Glutamatergic neuron (in vitro differentiated cells): ENCODE data around the gene CARD9. TPM values are rescaled to one million over a fixed set of nuclear protein-coding genes. Genes with fewer than 3 reads are reported as not detected.

Source experiments
- DNase-seq: peaks from one replicate; pipeline ENCODE4 v3.0.0; 2022
- H3K27ac Mint-ChIP-seq: one replicate; pipeline ENCODE4 v1.8.0; 2020; ENCODE audit warnings: mild to moderate bottlenecking, mixed read lengths, inconsistent platforms; ENCODE audit not compliant: unreplicated experiment
- H3K27me3 Mint-ChIP-seq: one replicate; pipeline ENCODE4 v1.8.0; 2020; ENCODE audit warnings: mild to moderate bottlenecking, moderate library complexity, mixed read lengths, inconsistent platforms; ENCODE audit not compliant: unreplicated experiment
- H3K36me3 Mint-ChIP-seq: one replicate; pipeline ENCODE4 v1.8.0; 2020; ENCODE audit warnings: mild to moderate bottlenecking, mixed read lengths, inconsistent platforms; ENCODE audit not compliant: unreplicated experiment
- H3K4me1 Mint-ChIP-seq: one replicate; pipeline ENCODE4 v1.8.0; 2020; ENCODE audit warnings: mild to moderate bottlenecking, low read depth, mixed read lengths, inconsistent platforms; ENCODE audit not compliant: unreplicated experiment
- H3K4me3 Mint-ChIP-seq: one replicate; pipeline ENCODE4 v1.8.0; 2020; ENCODE audit warnings: mild to moderate bottlenecking, mixed read lengths, inconsistent platforms; ENCODE audit not compliant: unreplicated experiment
- H3K9me3 Mint-ChIP-seq: one replicate; pipeline ENCODE4 v1.8.0; 2020; ENCODE audit warnings: mild to moderate bottlenecking, moderate library complexity, mixed read lengths, inconsistent platforms; ENCODE audit not compliant: unreplicated experiment
- total RNA-seq: library from RNA; stranded (reverse); fragmentation: NEBNext Ultra II Directional; extraction: Animal tissue kit (Norgen Biotek cat#: 25700); gene quantifications from one replicate; pipeline ENCODE4 v1.2.1, GENCODE V29; 2021; ENCODE audit not compliant: unreplicated experiment
- TF ChIP-seq, protein P1 (sequence below): fragments of 200-600 bp; sonication (generic); IDR thresholded peaks from one replicate; pipeline ENCODE4 v1.5.0; 2021; ENCODE audit not compliant: partially characterized antibody, unreplicated experiment

Gene CARD9
- total RNA-seq, 1 donor from 2014 or later, result 4.1 TPM

GRCh38 chr9:136397643-136398042 is 24.2 kb upstream of the CARD9 start:
- H3K4me3 Mint-ChIP-seq, result no peak overlapping the region
- H3K36me3 Mint-ChIP-seq, result no peaks in the 10 kb centered on the region
- peaks cover 5% of the 10 kb centered on the region for H3K9me3 Mint-ChIP-seq
- peaks cover 3% of the 10 kb centered on the region for H3K4me1 Mint-ChIP-seq
- peaks cover 10% of the 10 kb centered on the region for H3K27me3 Mint-ChIP-seq
- H3K27ac Mint-ChIP-seq, result no peak overlapping the region
- TF ChIP-seq, protein P1, sequence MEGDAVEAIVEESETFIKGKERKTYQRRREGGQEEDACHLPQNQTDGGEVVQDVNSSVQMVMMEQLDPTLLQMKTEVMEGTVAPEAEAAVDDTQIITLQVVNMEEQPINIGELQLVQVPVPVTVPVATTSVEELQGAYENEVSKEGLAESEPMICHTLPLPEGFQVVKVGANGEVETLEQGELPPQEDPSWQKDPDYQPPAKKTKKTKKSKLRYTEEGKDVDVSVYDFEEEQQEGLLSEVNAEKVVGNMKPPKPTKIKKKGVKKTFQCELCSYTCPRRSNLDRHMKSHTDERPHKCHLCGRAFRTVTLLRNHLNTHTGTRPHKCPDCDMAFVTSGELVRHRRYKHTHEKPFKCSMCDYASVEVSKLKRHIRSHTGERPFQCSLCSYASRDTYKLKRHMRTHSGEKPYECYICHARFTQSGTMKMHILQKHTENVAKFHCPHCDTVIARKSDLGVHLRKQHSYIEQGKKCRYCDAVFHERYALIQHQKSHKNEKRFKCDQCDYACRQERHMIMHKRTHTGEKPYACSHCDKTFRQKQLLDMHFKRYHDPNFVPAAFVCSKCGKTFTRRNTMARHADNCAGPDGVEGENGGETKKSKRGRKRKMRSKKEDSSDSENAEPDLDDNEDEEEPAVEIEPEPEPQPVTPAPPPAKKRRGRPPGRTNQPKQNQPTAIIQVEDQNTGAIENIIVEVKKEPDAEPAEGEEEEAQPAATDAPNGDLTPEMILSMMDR, result no peak
- no peak for DNase-seq

DNA sequence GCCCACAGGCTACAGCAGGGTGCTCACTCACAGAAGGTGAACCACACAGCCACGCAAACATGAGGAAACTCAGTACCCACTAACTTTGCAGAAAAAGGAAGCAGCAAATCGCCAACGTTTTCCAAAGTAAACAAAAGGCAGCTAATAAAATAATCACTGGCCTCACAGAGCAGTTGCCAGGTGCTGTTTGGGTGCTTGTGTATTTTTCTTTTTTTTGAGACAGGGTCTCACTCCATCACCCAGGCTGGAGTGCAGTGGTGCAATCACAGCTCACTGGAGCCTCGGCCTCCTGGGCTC is 22.7 kb upstream of the CARD9 start:
- no peak overlapping the region for H3K27ac Mint-ChIP-seq
- no peaks in the 10 kb centered on the region for H3K36me3 Mint-ChIP-seq
- TF ChIP-seq, protein P1, result no peak
- no peak for DNase-seq
- peaks cover 5% of the 10 kb centered on the region for H3K9me3 Mint-ChIP-seq
- peaks cover 3% of the 10 kb centered on the region for H3K4me1 Mint-ChIP-seq
- H3K4me3 Mint-ChIP-seq, result no peak overlapping the region
- H3K27me3 Mint-ChIP-seq, result peaks cover 8% of the 10 kb centered on the region

- Mint-ChIP-seq H3K9me3 (peaks cover 5% of the 10 kb centered on the region), H3K36me3 (no peaks in the 10 kb centered on the region), H3K27me3 (peaks cover 8% of the 10 kb centered on the region), H3K4me1 (peaks cover 3% of the 10 kb centered on the region), H3K4me3 (no peak overlapping the region), H3K27ac (no peak overlapping the region)
- no peak for DNase-seq
- TF ChIP-seq, protein P1, result no peak
Measured at GRCh38 chr9:136395345-136396218, 22.1 kb upstream of the CARD9 start.

DNA sequence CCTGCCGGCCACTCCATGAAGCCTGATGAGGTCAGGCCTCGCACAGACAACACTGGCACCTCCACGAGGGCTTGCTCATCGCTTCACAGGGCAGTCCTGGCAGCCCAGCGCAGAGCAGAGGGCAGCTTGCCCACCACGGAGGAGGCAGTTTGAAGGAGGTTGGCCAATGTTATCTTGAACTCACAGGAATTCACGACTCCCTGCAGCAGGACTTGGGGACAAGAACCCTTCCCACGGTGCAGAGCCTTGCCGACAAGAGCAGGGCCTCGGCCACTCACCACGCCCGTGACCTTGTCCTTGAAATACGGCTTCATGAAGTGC is 21.5 kb upstream of the CARD9 start:
- Mint-ChIP-seq H3K27me3 (peaks cover 8% of the 10 kb centered on the region), H3K9me3 (peaks cover 5% of the 10 kb centered on the region), H3K4me1 (peaks cover 3% of the 10 kb centered on the region), H3K4me3 (no peak overlapping the region), H3K27ac (no peak overlapping the region), H3K36me3 (no peaks in the 10 kb centered on the region)
- DNase-seq, result no peak
- TF ChIP-seq, protein P1, result no peak

GRCh38 chr9:136394312-136395019 is 21.0 kb upstream of the CARD9 start:
- TF ChIP-seq, protein P1, result no peak
- Mint-ChIP-seq H3K27me3 (peaks cover 8% of the 10 kb centered on the region), H3K4me1 (peaks cover 3% of the 10 kb centered on the region), H3K9me3 (peaks cover 5% of the 10 kb centered on the region), H3K27ac (no peak overlapping the region), H3K36me3 (no peaks in the 10 kb centered on the region), H3K4me3 (no peak overlapping the region)
- DNase-seq, result no peak
